Gastroesophageal sphincter (tissue), 3 donors: ENCODE measurements around the gene SLC25A39.

Source experiments
- CTCF ChIP-seq, 4 experiments: fragments of 200-600 bp in 2 of 4; fragments of 450-650 bp in 2 of 4; sonication (generic) in 1 of 4; IDR thresholded peaks; one replicate each; pipeline ENCODE4 v1.5.1; 2017 to 2019; ENCODE audit warnings: antibody characterized with exemption in 4 of 4, mild to moderate bottlenecking in 2 of 4, moderate library complexity in 2 of 4
- EP300 ChIP-seq: sonication (generic); formaldehyde crosslinking; IDR thresholded peaks from one replicate; pipeline ENCODE4 v1.6.1; 2017; ENCODE audit warnings: antibody characterized with exemption, mild to moderate bottlenecking

GRCh38 chr17:44282264-44282663 lies 42.4 kb downstream of the SLC25A39 start:
- TF ChIP-seq CTCF (IDR thresholded peaks at IDR 0.05) (no peak), EP300 (no peak)
